Measurements from ENCODE around the gene SHROOM1. TPM values are rescaled to one million over a fixed set of nuclear protein-coding genes. Genes with fewer than 3 reads are reported as not detected.
"Not testable (repeated sequence)": the region's sequence is repeated elsewhere in the genome, so short reads cannot be mapped to it uniquely, and the experiment has no call there.

SHROOM1 gene
- total RNA-seq, 2 donors from 2014 or later: 5.4 to 8.0 TPM

- H3K4me3 Mint-ChIP-seq: peak overlapping the region; percentile 50
- H3K27me3 Mint-ChIP-seq: peaks cover 32 to 45% of the 10 kb centered on the region in 2 donors
Observed at GRCh38 chr5:132814503-132815294, 15.7 kb downstream of the SHROOM1 start.

GRCh38 chr5:132813599-132814502 lies 16.6 kb downstream of the SHROOM1 start:
- Mint-ChIP-seq H3K27ac (no peak overlapping the region), H3K36me3 (no peaks in the 10 kb centered on the region), H3K9me3 (no peaks in the 10 kb centered on the region), H3K4me3 (no peak overlapping the region), H3K4me1 (ENCODE audit: low read depth in 2 of 2) (peaks cover 7 to 9% of the 10 kb centered on the region in 2 donors), H3K27me3 (peaks cover 31 to 45% of the 10 kb centered on the region in 2 donors)
- ATAC-seq (peak; percentile 65 to 67), DNase-seq (ENCODE audit: low spot score) (no peak)

More at GRCh38 chr5:132814503-132815294, 15.7 kb downstream of the SHROOM1 start:
- Mint-ChIP-seq H3K36me3 (no peaks in the 10 kb centered on the region), H3K4me1 (ENCODE audit: low read depth in 2 of 2) (peaks cover 9 to 11% of the 10 kb centered on the region in 2 donors), H3K27ac (no peak overlapping the region), H3K9me3 (no peaks in the 10 kb centered on the region)
- ATAC-seq: peak in 1 of 2 donors; percentile 6
- no peak for DNase-seq (ENCODE audit: low spot score)

- no peak for ATAC-seq
- peaks cover 26 to 47% of the 10 kb centered on the region in 2 donors for H3K27me3 Mint-ChIP-seq
- DNase-seq (ENCODE audit: low spot score): no peak
Observed at GRCh38 chr5:132812781-132813598, 17.5 kb downstream of the SHROOM1 start, which contains the start of gene SOWAHA. Gene SOWAHA (plus strand): TSS chr5:132813302. CDS start chr5:132813622, 320 bp downstream.

GRCh38 chr5:132812123-132812765 lies 18.2 kb downstream of the SHROOM1 start:
- H3K27ac Mint-ChIP-seq: no peak overlapping the region
- ATAC-seq (no peak), DNase-seq (ENCODE audit: low spot score) (no peak)
- H3K27me3 Mint-ChIP-seq: peaks cover 29 to 51% of the 10 kb centered on the region in 2 donors
- peaks cover 7 to 9% of the 10 kb centered on the region in 2 donors for H3K4me1 Mint-ChIP-seq (ENCODE audit: low read depth in 2 of 2)
- peak overlapping the region; percentile 11 for H3K4me3 Mint-ChIP-seq
- H3K9me3 Mint-ChIP-seq: no peaks in the 10 kb centered on the region
- no peaks in the 10 kb centered on the region for H3K36me3 Mint-ChIP-seq

More at GRCh38 chr5:132812781-132813598, 17.5 kb downstream of the SHROOM1 start, which contains the start of gene SOWAHA:
- Mint-ChIP-seq H3K36me3 (no peaks in the 10 kb centered on the region), H3K9me3 (no peaks in the 10 kb centered on the region), H3K4me1 (ENCODE audit: low read depth in 2 of 2) (peaks cover 7 to 9% of the 10 kb centered on the region in 2 donors), H3K4me3 (peak within 1 kb of the TSS; percentile 11), H3K27ac (no peak within 1 kb of the TSS)

GRCh38 chr5:132810605-132811004 lies 19.8 kb downstream of the SHROOM1 start:
- ATAC-seq (no peak), DNase-seq (ENCODE audit: low spot score) (no peak)
- H3K27ac Mint-ChIP-seq: no peak overlapping the region
- no peak overlapping the region for H3K4me3 Mint-ChIP-seq
- peaks cover 7 to 9% of the 10 kb centered on the region in 2 donors for H3K4me1 Mint-ChIP-seq (ENCODE audit: low read depth in 2 of 2)
- H3K27me3 Mint-ChIP-seq: peaks cover 29 to 55% of the 10 kb centered on the region in 2 donors
- H3K9me3 Mint-ChIP-seq: no peaks in the 10 kb centered on the region
- H3K36me3 Mint-ChIP-seq: no peaks in the 10 kb centered on the region

- Mint-ChIP-seq H3K4me1 (ENCODE audit: low read depth in 2 of 2) (peaks cover 7 to 9% of the 10 kb centered on the region in 2 donors), H3K4me3 (no peak overlapping the region), H3K36me3 (no peaks in the 10 kb centered on the region), H3K27ac (no peak overlapping the region), H3K9me3 (no peaks in the 10 kb centered on the region), H3K27me3 (peaks cover 37 to 70% of the 10 kb centered on the region in 2 donors)
- no peak for DNase-seq (ENCODE audit: low spot score)
- no peak for ATAC-seq
Observed at GRCh38 chr5:132808866-132809265, 21.6 kb downstream of the SHROOM1 start.

GRCh38 chr5:132808448-132808847 lies 22.0 kb downstream of the SHROOM1 start:
- no peak for ATAC-seq
- DNase-seq (ENCODE audit: low spot score): no peak
- Mint-ChIP-seq H3K4me1 (ENCODE audit: low read depth in 2 of 2) (peaks cover 7 to 9% of the 10 kb centered on the region in 2 donors), H3K36me3 (no peaks in the 10 kb centered on the region), H3K4me3 (no peak overlapping the region), H3K27ac (no peak overlapping the region), H3K27me3 (peaks cover 41 to 75% of the 10 kb centered on the region in 2 donors), H3K9me3 (no peaks in the 10 kb centered on the region)

GRCh38 chr5:132807163-132807838 lies 23.1 kb downstream of the SHROOM1 start:
- DNase-seq (ENCODE audit: low spot score): no peak
- Mint-ChIP-seq H3K27ac (no peak overlapping the region), H3K36me3 (no peaks in the 10 kb centered on the region), H3K4me1 (ENCODE audit: low read depth in 2 of 2) (peaks cover 2% of the 10 kb centered on the region in 2 donors), H3K27me3 (peaks cover 40 to 76% of the 10 kb centered on the region in 2 donors), H3K9me3 (no peaks in the 10 kb centered on the region), H3K4me3 (no peak overlapping the region)
- ATAC-seq: no peak

GRCh38 chr5:132806804-132807162 lies 23.7 kb downstream of the SHROOM1 start:
- DNase-seq (ENCODE audit: low spot score); H3K4me1 Mint-ChIP-seq (ENCODE audit: low read depth in 2 of 2); H3K9me3 Mint-ChIP-seq; H3K4me3 Mint-ChIP-seq; H3K27ac Mint-ChIP-seq; H3K36me3 Mint-ChIP-seq; ATAC-seq: not testable (repeated sequence)
- H3K27me3 Mint-ChIP-seq: peaks cover 42 to 76% of the 10 kb centered on the region in 2 donors

GRCh38 chr5:132805872-132806271 lies 24.6 kb downstream of the SHROOM1 start:
- H3K4me3 Mint-ChIP-seq; H3K4me1 Mint-ChIP-seq (ENCODE audit: low read depth in 2 of 2); H3K36me3 Mint-ChIP-seq; ATAC-seq; H3K27ac Mint-ChIP-seq; H3K9me3 Mint-ChIP-seq; DNase-seq (ENCODE audit: low spot score): not testable (repeated sequence)
- H3K27me3 Mint-ChIP-seq: peaks cover 46 to 76% of the 10 kb centered on the region in 2 donors

- not testable (repeated sequence) for H3K4me1 Mint-ChIP-seq (ENCODE audit: low read depth in 2 of 2); H3K36me3 Mint-ChIP-seq; H3K4me3 Mint-ChIP-seq; ATAC-seq; H3K27ac Mint-ChIP-seq; DNase-seq (ENCODE audit: low spot score); H3K9me3 Mint-ChIP-seq
- H3K27me3 Mint-ChIP-seq: peaks cover 40 to 60% of the 10 kb centered on the region in 2 donors
Observed at GRCh38 chr5:132804219-132804618, 26.2 kb downstream of the SHROOM1 start.

- H3K27ac Mint-ChIP-seq; H3K9me3 Mint-ChIP-seq; H3K4me3 Mint-ChIP-seq; DNase-seq (ENCODE audit: low spot score); H3K36me3 Mint-ChIP-seq; ATAC-seq; H3K4me1 Mint-ChIP-seq (ENCODE audit: low read depth in 2 of 2): not testable (repeated sequence)
- peaks cover 42 to 54% of the 10 kb centered on the region in 2 donors for H3K27me3 Mint-ChIP-seq
Observed at GRCh38 chr5:132802685-132803066, 27.8 kb downstream of the SHROOM1 start.
